MV-4-11 (cell line): ENCODE results near the gene TARS3.

Experiments used
- DNase-seq: peaks from one replicate; lab custom pipeline; 2025; lab: John Stamatoyannopoulos, UW

The TARS3 gene

GRCh38 chr15:101698314-101698713 lies 26.0 kb downstream of the TARS3 start:
- DNase-seq: no peak

- no peak for DNase-seq
These were observed 26.8 kb downstream of the TARS3 start for GRCh38 chr15:101697488-101697887.

GRCh38 chr15:101696829-101697228 lies 27.4 kb downstream of the TARS3 start:
- DNase-seq: no peak

GRCh38 chr15:101694261-101694660 lies 30.0 kb downstream of the TARS3 start:
- DNase-seq: no peak

- DNase-seq: no peak
These were observed 31.3 kb downstream of the TARS3 start for GRCh38 chr15:101692801-101693598.

GRCh38 chr15:101689901-101690300 lies 34.4 kb downstream of the TARS3 start:
- DNase-seq: no peak

GRCh38 chr15:101686718-101687117 lies 37.6 kb downstream of the TARS3 start:
- no peak for DNase-seq

- DNase-seq: no peak
These were observed 39.4 kb downstream of the TARS3 start for GRCh38 chr15:101684877-101685276.

GRCh38 chr15:101684384-101684783 lies 39.9 kb downstream of the TARS3 start:
- no peak for DNase-seq

- DNase-seq: no peak
These were observed 44.5 kb downstream of the TARS3 start for GRCh38 chr15:101679806-101680205.

GRCh38 chr15:101676921-101677329 lies 47.3 kb downstream of the TARS3 start:
- no peak for DNase-seq

GRCh38 chr15:101675796-101676582 lies 48.3 kb downstream of the TARS3 start:
- peak; percentile 43 for DNase-seq

- peak; percentile 48 for DNase-seq
These were observed 49.3 kb downstream of the TARS3 start for GRCh38 chr15:101675015-101675414.

GRCh38 chr15:101672298-101672697 lies 52.0 kb downstream of the TARS3 start:
- no peak for DNase-seq

- DNase-seq: peak; percentile 51
These were observed 54.5 kb downstream of the TARS3 start for GRCh38 chr15:101669744-101670143.

- peak; percentile 86 for DNase-seq
These were observed 56.4 kb downstream of the TARS3 start for GRCh38 chr15:101667881-101668280.

- DNase-seq: no peak
These were observed 59.9 kb downstream of the TARS3 start for GRCh38 chr15:101664303-101664913.

GRCh38 chr15:101662203-101662602 lies 62.1 kb downstream of the TARS3 start:
- no peak for DNase-seq

- DNase-seq: no peak
These were observed 64.3 kb downstream of the TARS3 start for GRCh38 chr15:101660005-101660404.

- DNase-seq: peak; percentile 26
These were observed 66.1 kb downstream of the TARS3 start for GRCh38 chr15:101657968-101658784.

GRCh38 chr15:101657171-101657570 lies 67.1 kb downstream of the TARS3 start:
- DNase-seq: no peak
